ENCODE results near the gene SLC43A3.
"Not testable (repeated sequence)": the region's sequence is repeated elsewhere in the genome, so short reads cannot be mapped to it uniquely, and the experiment has no call there.

Gene SLC43A3

DNA sequence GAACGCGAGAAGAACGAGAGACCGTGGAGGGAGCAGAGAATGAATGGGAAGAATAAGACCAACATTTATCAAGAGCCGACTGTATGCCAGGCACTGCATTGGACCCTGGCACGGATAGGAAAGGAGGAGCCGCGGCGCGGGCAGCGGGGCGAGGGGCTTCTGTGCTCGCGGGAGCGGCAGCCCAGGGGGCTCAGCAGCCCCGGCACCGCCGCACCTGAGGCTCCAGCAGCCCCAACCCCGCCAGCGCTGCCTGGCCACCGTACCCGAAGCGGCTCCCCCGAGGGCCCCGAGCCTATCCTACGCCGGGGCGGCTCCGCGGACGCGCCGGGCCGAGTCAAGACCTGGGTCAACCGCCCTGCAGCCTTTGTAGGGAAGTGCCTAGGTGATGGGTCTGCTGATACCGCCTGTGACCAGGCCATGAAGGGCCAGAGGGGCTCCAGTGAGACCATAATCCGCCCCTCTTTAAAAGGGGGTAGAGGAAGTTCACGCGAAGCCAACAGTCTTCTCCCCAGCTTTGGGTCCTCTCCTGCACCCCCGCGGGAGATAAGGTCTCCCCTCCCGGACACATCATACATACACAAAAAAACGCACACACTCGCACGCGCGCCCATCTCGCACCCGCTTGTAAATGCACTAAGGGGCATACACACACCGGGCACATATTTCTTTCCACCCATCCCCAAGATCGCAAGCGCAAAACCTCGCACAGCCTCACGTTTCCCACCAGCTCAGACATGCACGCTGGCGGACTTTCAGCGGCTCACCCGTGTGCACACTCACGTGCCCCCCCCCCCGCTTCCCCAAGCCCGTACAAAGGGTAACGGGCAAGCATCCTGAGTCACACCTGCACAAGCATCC lies 32.5 kb upstream of the SLC43A3 start:
- DNase-seq (ENCODE audit: low spot score) = no peak

DNA sequence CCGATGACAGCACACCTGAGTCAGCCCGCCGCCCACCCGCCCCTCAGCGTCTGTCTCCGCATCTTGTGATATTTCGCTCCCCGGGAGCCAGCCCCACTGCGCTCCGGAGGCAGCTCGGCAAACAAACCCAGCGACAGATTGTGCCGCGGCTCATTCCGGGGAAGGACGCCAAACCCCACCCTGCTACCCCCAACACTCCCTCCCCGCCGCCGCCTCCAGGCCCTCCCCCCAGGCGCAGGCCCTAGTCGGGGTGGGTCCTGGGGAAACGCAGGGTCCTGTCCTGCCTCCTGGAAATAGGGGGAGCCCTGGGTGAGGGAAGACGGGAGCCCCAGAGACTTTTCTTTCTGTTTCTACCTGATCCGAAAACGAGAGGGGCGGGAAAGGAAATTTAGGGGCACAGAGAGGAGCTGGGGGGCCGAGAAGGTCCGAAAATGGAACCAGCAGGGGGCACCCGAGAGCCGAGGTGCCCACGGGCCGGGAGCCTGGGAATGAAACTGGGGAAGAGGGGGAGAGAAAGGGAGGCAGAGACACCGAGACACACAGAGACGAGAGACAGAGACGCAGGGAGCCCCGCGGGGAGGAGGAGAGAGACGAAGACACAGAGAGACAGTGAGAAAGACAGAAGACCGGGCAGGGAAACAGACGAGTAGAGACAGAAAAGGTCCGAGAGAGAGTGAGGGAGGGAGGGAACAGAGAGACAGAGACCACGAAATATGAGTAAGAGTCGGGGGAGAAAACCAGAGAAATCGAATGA lies 31.7 kb upstream of the SLC43A3 start:
- DNase-seq (ENCODE audit: low spot score) = no peak

DNA sequence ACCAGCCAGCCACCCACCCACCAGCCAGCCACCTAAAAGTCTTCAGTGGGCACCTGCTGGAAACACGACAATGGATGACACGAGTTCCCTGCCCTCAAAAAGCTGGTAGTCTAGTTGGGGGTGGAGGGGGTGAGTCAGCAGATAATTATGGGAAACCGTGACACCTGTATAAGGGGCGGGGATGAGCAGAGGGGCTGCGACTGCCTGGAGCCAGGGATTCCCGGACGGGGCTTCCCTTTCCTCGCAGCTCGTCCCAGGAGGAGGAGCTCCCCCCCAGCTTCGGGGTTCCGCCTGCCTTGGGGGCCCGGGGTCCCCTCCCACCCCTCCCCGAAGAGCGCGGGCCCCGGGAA lies 31.1 kb upstream of the SLC43A3 start:
- DNase-seq (ENCODE audit: low spot score) = no peak

DNA sequence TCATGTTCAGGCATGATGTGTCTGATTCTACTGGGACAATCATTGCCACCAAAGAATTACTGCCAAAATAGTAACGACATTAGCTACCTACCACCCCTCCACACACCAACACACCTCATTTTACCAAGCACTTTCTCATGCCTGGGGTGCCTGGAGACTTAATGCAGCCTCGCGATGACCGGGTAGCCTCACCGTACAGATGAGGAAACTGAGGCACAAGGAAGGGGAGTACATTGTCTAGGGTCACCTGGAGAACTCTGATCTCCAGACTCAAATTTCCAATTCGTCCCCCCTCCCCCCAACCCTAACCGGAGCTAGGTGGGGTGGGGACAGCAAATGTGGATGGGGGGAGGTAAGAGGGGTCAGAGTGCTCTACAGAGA lies 30.7 kb upstream of the SLC43A3 start:
- DNase-seq (ENCODE audit: low spot score) = no peak

DNA sequence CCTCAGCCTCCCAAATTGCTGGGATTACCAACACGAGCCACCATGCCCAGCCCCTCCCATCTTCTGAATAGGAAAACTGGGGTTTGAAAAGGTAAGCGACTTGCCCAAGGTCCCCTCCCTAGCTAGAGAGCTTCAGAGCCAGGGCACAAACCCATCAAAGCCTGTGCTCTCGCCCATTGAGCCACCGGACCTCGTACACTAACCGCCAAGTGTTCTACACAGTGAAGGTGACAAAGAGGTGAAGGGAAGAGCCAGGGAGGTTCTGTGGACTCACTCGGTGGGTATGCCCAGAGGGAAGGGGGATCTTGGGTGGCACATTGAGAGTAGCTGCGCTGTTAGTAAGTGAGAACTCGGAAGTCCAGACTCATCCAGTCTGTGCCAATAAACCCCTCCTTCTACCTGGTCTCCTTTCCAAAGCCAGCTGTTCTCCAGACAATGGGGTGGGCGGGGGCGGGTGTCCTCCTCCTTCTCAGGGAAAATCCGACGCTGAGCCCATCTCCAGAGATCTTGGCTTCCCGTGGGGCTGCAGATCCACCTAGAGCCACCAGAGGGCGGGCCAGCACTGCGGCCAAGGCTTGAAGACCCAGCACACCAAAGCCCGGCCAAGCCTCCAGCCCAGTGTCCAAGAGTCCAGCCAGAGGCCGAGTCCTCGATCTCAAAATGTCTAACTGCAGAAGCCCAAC lies 30.2 kb upstream of the SLC43A3 start:
- peak; percentile 81 for DNase-seq (ENCODE audit: low spot score)

DNA sequence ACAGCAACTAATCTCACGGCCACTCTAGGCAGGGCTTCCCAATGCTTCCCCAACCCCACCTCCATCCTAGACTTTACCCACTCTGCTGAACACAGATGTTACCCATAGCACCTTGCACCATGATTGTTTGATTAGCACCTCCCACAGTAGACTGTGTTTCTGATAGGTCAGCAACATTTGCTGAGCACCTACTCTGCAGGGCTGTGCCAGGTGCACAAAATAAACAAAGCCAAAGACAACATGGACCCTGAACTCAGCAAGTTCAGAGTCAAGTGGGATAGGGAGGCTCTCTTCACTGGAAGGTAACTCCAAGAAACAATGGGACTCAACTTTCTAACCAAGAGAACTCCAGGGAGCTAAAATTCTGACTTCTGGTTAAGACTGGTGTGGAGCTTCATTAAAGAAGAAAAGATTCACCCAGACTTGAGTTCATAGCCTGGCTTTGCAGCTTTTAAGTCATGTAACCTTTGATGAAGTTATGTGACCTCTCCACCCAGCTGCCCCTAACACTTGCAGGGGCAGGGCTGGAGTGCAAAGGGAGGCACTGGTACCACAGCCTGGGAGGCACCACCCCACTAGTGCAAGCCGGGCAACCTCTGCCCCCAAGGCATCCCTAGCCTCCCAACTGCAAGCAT lies 26.7 kb upstream of the SLC43A3 start:
- DNase-seq (ENCODE audit: low spot score) = no peak

DNA sequence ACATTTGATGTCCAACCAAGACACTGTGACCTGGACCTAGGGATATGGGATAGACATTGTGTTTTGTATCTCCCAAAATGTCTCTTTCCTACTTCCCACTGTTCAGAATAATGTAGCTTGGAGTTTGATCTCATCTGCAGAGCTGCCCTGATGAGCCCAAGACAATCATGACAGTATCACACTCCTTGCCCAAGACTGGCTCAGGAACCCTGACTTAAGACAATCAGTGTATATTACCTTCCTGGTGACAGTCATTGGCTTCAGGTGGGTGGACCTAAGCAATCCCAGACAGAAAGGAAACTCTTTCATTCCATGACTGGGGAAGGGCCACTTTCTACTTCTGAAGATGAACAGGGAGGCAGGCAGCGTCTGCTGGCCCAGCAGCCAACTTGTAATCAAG lies 19.1 kb upstream of the SLC43A3 start:
- no peak for DNase-seq (ENCODE audit: low spot score)

DNA sequence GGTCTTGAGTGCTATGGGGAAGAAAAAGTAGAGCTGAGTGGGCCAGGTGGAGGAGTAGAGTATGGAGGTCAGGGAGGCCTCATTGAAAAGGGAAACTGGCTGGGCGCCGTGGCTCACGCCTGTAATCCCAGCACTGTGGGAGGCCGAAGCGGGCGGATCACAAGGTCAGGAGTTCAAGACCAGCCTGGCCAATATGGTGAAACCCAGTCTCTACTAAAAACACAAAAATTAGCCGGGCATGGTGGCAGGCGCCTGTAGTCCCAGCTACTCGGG lies 18.1 kb upstream of the SLC43A3 start:
- not testable (repeated sequence) for DNase-seq (ENCODE audit: low spot score)

DNA sequence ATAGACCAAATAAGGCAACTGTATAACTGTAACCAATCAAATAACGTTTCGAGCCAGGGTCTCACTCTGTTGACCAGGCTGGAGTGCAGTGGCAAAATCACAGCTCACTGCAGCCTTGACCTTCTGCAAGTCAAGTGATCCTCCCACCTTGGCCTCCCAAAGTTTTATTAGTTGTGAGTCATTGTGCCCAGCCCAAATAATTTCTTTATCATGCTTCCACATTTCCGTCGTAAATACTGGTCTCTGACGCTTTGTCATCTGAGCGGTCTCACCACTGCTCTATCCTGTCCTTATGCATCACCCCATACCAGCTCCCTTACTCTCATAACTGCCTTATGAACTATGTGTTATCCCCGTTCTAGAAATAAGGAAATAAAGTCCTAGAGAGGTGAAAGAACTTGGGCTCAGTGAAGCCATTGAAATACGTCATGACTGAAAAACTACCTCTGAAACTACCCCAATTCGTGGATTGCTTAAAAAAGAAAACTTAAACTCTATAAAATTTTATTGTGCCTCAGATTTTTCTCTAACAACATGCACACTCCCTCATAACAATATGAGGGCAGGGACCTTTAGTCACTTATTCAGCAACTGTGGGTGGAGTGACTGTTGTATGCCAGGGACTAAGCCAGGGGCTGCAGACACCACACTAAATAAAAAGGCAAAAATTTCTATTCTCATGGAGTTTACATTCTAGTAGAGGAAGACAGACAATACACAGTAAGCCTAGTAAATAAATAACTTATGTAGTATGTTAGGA lies 17.6 kb upstream of the SLC43A3 start:
- no peak for DNase-seq (ENCODE audit: low spot score)

DNA sequence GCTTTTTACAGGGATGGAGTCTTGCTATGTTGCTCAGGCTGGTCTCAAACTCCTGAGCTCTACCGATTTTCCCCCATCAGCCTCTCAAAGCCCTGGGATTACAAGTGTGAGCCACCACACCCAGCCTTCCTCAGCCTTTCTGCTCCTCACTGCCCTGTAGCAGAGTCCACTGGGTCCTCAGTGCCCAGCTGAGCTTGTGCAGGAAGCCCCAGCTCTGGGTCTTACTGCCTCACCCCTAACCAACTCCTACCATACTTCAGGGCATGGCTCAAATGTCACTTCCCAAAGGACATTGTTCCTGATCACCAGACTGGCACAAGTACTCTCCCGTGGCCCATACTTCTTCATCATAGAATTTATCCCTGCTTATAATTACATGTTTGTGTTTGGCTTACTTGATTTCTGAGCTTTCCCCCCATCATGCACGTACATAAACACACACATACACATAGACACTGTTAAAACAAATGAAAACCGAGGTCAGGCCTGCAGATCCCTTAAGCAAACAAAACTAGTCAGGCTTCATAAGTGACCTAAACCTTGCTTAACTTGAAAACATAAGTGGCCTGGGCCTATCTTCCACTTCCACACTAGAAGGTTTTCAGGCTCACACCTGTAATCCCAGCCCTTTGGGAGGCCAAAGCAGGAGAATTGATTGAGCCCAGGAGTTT lies 14.0 kb upstream of the SLC43A3 start:
- no peak for DNase-seq (ENCODE audit: low spot score)

DNA sequence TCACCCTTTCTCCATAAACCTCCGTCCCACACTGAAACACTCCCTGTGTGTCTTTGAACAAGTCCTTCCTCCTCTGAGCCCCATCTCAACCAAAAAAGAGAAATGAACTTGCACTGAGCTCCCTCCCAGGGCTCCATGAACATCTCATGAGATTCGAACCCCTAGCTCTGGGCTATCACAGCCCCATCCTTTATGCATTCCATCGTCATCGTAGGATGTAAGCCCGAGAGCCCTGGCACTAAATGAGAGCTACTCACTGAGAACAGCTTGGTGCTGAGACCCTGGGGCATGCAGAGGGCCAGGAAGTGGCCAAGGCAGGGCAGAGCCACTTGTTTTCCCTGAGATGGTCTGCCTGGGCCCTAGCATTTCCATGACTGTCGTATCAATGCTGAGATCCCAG lies 12.9 kb upstream of the SLC43A3 start:
- DNase-seq (ENCODE audit: low spot score) = no peak

DNA sequence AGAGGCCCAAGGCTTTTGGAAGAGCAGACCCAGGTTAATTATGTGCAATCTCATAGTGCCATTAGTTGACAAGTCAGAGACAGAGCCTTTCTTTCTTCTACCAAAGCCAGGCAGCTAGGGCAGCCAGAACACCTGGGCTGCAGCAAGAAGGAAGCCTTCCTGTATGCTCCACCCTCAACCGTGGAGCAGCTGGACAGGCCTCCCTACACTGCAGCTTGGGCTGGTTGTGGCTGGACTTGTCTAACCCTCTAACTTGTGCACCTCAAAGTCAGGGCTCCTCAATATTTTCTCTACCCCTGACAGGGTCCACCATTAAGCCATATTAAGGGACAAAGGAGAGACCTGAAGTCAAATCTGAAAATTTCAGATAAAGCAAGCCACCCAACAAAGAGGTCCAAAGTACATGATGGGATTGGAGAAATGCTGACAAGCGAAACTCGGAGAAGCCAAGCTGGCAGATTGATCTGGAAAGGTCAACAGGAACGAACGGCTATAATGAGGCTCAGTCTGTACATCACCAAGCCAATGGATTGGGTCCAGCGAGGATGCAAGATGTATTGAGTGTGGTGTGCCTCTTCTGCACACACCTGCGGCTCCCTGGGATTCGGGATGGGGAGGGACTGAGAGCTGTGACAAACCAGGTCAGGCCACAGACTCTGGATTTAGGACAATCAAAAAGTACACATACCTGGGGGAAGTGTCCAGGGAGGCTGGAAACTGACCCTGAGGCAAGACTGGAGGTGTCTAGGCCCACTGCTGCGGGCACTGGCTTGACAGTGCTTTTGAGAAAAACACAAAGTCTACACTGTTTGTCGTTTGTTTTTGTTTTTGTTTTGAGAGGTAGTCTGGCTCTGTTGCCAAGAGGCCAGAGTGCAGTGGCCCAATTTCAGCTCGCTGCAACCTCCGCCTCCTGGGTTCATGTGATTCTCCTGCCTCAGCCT lies 11.7 kb upstream of the SLC43A3 start:
- no peak for DNase-seq (ENCODE audit: low spot score)

DNA sequence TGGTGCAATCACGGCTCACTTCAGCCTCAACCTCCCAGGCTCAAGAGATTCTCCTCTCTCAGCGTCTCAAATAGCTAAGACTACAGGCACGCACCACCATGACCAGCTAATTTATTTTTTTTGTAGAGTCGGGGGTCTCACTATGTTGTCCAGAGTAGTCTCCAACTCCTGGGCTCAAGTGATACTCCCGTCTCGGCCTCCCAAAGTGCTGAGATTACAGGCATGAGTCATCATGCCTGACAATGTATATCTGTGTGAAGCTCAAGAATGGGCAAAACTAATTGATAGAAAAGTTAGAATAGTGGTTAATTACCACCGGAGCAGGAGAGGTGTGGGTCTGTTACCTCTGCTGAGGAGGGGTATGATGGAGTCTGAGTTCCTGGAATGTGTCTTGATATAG lies 9.1 kb upstream of the SLC43A3 start:
- DNase-seq (ENCODE audit: low spot score) = no peak

DNA sequence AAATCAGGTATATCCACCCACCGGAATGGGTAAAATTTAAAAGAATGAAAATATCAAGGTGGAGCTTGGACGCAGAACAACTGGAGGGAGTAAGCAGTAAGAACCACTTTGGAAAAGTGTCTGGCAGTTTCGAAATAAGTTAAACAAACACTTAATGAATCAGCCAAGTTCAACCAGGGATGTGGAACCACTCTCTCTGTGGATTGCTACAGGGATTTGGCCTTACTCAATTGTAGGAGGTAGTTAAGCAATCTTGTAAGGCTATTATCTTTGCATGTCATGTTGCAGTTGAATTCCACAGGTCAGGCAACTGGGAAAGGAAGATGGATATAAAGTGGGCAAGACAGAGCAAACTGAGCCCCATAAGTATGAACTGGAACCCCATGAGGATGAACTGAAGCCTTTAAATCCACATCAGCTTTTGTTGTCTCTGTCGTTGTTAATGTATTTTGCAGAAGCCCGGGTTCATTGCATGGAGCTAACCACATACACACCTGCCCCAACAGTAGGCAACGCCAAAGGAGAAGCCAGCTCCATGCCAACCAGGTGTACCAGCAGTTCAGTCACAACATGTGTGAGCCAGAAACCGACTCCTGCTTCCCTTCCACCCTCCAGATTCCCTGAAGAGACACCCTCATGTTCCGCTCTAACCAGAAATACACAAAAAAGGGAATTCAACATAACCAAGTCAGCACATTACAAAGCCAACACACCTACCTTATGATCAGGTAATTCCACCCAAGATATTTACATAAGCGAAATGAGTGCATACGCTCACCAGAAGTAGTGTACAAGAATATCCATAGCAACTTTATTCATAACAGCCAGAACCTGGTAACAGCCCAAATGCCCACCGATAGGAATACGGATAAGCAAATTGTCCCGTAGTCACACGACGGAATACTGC lies 8.0 kb upstream of the SLC43A3 start:
- no peak for DNase-seq (ENCODE audit: low spot score)

DNA sequence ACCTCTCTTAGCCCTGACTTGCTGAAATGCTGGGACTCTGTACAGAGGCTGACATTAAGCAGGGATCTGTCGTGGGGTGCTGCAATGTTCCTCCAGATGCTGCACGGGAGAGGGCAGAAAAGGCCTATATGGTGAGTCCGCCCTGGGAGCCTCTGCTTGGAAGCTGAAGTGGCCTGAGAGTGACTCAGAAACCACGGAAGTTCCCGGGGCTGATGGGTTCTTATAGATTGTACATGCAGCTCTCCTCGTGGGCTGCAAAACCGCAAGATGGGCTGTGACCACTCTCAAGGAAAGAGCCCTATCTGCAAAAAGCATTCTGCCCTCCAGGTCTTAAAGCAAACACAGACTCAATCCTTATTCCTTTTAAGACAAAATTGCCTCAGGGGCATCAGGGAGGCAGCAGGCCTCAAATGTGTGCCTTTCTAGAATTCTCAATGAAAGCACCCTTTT lies 5.8 kb upstream of the SLC43A3 start:
- no peak for DNase-seq (ENCODE audit: low spot score)

DNA sequence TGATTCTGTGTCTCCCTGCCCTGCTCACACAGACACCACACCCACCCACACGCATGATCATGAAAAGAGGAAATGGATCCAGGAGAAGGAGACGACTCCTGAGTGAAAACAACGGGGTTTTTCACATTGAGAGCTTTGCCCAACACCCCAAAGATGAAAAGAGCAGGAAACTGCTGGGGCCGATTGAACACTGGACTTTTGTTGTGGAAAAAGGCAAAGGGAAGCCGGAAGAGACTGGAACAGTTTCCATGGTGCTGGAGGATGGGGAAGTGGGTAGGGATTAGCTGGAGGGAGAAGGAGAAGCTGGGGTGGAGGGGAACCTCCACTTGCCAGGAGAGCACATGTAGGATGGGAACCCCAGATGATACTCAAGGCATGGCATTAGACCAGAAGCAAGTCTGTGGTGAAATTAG lies 5.2 kb upstream of the SLC43A3 start:
- peak; percentile 69 for DNase-seq (ENCODE audit: low spot score)

DNA sequence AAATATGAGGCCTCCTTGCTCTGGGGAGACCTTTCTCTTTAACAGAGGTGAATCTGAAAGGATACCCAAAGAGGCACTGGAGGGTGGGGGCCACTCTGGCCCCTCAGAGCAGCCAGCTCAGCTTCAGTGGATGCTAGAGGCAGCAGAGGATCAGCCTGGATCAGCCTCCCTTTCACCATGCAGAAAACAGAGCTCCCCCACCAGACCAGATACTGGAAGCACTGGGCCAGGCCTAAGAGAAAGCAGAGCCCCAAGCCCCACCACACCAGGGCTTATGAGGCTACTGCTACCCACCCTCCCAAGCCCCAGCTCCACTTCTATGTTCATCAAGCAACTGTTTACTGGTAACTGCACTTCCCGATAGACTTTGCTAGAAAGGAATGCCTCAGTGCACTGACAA lies 4.0 kb upstream of the SLC43A3 start:
- no peak for DNase-seq (ENCODE audit: low spot score)

DNA sequence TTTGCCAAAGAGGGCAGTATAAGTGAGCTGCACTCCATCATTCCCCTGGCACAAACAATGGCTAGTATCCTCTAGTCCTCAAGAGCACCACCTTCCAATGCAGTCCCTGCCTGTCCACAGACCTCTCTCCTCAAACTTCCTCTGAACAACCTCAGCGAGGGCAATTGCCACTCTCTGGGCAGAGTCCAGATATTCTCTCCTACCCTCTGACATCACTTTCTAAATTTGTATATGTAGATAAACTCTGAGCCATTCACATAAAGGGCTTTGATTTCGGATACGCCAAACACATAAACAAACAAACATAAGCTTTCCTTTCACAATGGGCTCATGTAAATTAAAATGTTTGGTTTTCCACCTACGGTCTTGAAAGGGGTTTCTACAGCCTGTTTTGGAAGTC lies 3.0 kb upstream of the SLC43A3 start:
- no peak for DNase-seq (ENCODE audit: low spot score)

DNA sequence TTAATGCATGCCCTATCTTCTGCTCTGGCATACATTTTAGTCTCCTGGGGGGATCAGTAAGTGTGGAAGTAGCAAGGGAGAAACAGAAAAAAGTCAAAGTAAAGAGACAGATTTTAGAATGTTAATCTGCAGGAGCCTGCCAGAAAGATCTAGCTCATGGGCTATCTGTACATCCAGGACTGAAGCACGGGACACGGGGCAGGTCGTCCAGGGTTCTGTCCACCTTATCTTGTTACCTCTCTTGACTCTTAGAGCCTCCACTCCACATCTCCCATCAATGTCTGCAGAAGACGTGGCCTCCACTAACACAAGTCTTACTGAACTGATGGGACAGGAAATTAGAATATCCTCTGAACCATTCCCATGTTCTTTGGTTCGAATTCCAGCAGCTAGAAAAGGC lies 1.7 kb upstream of the SLC43A3 start:
- no peak for DNase-seq (ENCODE audit: low spot score)

All from pons (tissue), 1 donor.